Left renal cortex interstitium (tissue), 4 donors: ENCODE results near the gene CCDC188. TPM values are rescaled to one million over a fixed set of nuclear protein-coding genes. Genes with fewer than 3 reads are reported as not detected.

ENCODE experiments used
- DNase-seq, 4 donors: peaks; one replicate each; pipeline ENCODE4 v3.0.0-alpha.2; 2013; ENCODE audit warnings: low read depth in 4 of 4, low spot score in 2 of 4, missing footprints in 1 of 4
- polyA plus RNA-seq, 4 donors: library from polyadenylated mRNA; unstranded; fragments of 120-200 nt; gene quantifications; one replicate each; pipeline ENCODE4 v1.2.1, GENCODE V29; 2013; ENCODE audit not compliant: insufficient read length in 4 of 4

The CCDC188 gene
- polyA plus RNA-seq, 4 donors: 0.24 to 1.8 (median 0.96) TPM

- no peak for DNase-seq
These were observed 1.6 kb upstream of the CCDC188 start for GRCh38 chr22:20152464-20152890.

- DNase-seq: no peak
These were observed 377 bp upstream of the CCDC188 start for GRCh38 chr22:20151276-20151588.

GRCh38 chr22:20149257-20150250 lies 1.3 kb downstream of the CCDC188 start:
- no peak for DNase-seq

- DNase-seq: no peak
These were observed 2.4 kb downstream of the CCDC188 start for GRCh38 chr22:20148414-20148813.

- DNase-seq: no peak
These were observed 3.4 kb downstream of the CCDC188 start for GRCh38 chr22:20147237-20147988.

GRCh38 chr22:20146777-20147176 lies 4.1 kb downstream of the CCDC188 start:
- no peak for DNase-seq

- no peak for DNase-seq
These were observed 5.0 kb downstream of the CCDC188 start for GRCh38 chr22:20145832-20146223.

GRCh38 chr22:20145206-20145831 lies 5.5 kb downstream of the CCDC188 start:
- DNase-seq: no peak

- no peak for DNase-seq
These were observed 6.8 kb downstream of the CCDC188 start for GRCh38 chr22:20143883-20144665.

GRCh38 chr22:20142711-20143621 lies 7.9 kb downstream of the CCDC188 start:
- DNase-seq: no peak

- no peak for DNase-seq
These were observed 9.4 kb downstream of the CCDC188 start for GRCh38 chr22:20141186-20142077.

GRCh38 chr22:20140521-20140964 lies 10.3 kb downstream of the CCDC188 start:
- DNase-seq: no peak

GRCh38 chr22:20140107-20140445 lies 10.8 kb downstream of the CCDC188 start:
- DNase-seq: no peak

- no peak for DNase-seq
These were observed 11.3 kb downstream of the CCDC188 start for GRCh38 chr22:20139391-20140106.

- no peak for DNase-seq
These were observed 12.0 kb downstream of the CCDC188 start for GRCh38 chr22:20138868-20139267.

GRCh38 chr22:20138417-20138738 lies 12.5 kb downstream of the CCDC188 start:
- DNase-seq: no peak

- no peak for DNase-seq
These were observed 13.0 kb downstream of the CCDC188 start for GRCh38 chr22:20137671-20138416.
